NCI-H2107 treated with DMSO at 0.1 percent for 48 hours (cell line): ENCODE measurements around the gene CDH22.

Experiments used
- DNase-seq: peaks from one replicate; lab custom pipeline; 2025; ENCODE audit not compliant: unreplicated experiment; lab: John Stamatoyannopoulos, UW

The CDH22 gene

DNA sequence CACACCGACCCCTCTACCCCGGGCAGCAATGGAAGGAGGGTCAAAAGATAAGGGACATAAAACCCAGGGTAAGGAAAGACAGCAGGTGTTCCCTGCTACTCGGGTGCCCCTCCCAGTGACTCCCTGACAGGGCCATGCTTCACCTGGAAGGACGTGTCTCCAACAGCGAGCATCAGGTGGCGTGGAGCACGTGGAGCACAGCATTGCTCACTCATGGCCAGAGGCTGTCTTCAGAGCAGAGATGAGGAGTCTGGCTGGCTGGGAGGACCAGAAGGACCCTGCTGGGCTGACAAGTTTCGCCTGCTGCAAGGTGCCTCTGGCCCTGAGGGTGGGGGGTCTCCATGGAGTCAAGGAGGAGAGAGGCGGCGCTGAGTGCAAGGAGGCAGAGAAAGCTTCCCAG lies 15.3 kb upstream of the CDH22 start:
- no peak for DNase-seq

- no peak for DNase-seq
These were observed 14.3 kb upstream of the CDH22 start for GRCh38 chr20:46322641-46323040.

- no peak for DNase-seq
These were observed 9.4 kb upstream of the CDH22 start for GRCh38 chr20:46317685-46318177.

DNA sequence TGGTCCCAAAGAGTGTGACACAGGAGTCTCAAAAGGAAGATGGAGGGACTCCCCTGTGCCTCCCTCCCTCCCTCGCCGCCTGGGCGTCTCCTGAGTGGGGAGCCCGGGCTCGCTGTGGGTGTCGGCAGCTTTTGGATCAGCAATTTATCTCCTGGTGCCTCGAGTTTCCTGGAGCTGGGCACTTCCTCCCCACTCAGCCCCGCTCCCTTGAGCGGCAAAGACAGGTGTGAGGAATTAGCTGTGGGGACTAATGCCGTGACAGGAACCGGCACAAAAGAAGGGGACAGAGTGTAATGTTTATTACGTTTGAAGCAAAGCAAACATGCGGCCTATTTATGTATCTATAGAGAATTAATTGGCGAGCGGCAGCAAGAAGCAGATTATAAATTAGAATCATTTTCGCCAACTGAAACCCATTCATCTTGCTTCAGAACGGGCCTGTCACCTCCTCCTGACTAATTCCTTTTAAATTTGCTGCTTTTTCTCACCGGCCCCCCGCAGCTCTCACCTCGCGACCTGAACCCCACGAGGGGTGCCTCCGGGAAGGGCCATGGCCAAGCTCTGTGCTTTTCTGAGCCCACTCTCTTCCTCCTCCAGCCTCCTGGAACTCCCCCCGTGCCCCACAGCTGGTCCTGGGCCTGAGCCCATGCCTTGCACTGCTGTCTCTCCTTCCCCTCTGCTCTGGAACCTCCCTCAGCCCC lies 8.8 kb upstream of the CDH22 start:
- no peak for DNase-seq

GRCh38 chr20:46315311-46315710 lies 7.0 kb upstream of the CDH22 start:
- DNase-seq, result no peak

DNA sequence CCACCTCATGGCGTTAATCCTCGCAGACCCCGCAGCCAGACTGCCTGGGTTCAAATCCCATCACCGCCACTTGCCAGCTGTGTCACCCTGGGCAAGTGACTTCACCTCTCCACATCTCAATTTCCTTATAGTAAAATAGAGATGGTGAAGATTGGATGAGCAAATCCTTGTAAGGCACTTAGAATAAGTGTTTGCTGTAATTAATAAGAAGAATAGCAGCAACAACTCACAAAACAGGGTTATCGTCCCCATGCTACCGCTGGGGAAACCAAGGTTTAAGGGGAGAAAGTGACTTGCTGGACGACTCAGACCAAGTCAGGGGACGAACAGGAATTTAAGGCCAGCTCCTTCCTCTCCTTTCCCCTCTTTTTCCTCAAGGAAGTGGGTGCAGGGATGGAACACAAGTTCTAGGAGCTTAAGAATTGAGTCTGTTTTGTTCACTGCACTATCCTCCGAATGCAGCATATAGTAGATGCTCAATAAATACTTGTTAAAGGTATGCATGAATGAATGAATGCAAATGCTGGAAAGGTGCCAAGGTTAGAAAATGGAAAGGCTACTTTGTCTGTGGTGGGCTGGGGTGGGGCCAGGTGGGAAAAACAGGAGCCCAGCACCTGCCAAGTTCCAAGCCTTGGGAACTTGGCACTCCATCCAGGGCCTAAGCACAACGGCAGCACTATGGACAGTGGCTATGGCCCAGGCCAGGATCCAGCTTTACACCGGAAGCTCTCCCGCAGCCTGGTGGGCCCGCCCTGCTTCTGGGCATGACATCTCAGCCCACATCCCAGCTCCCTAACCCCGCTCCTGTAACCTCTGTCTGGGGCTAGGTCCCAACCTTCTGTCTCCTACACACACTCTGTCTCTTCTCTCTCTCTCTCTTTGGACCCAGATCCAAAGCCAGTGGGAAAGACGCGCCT lies 4.9 kb upstream of the CDH22 start:
- no peak for DNase-seq

DNA sequence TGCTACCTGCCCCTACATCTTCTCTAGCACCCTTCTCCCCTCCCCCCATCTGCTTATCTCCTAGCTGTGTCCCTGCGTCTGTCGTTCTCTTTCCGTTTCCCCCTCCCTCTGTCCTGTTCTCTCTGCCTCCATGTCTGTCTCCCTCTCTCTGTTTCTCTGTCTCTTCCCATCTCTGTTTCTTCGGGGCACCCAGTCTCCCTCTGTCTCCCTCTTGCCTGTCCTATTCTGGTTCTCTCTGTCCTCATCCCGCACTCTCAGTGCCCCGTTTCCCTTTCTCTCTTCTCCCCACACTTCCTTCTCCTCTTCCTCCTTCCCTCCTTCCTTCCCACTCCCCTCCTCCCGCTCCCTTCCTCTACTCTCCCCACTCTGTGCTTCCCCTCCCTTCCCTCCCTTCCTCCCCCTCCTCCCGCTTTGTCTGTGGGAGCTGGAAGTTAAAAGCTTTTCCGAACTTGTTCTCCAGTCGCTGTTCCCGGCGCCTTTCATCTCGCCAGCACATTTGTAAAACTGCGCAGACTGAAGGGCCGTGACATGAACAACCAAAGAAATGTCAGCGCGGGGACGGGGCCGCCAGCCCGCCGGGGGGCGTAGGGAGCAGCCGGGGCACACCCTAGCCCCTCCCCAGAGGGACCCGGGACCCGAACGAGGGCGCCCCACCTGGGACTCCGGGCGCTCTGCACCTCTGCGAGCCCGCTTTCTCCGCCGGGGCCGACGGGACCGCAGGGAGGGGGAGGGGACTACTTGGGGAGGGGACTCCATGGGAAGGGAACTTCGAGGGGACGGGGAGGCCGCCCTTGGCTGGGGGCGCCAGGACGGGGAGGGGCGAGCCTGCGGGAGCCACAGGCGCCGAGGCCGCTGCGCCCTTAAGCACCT lies 4.0 kb upstream of the CDH22 start:
- DNase-seq, result no peak

- no peak for DNase-seq
These were observed 3.4 kb upstream of the CDH22 start for GRCh38 chr20:46311719-46312074.

DNA sequence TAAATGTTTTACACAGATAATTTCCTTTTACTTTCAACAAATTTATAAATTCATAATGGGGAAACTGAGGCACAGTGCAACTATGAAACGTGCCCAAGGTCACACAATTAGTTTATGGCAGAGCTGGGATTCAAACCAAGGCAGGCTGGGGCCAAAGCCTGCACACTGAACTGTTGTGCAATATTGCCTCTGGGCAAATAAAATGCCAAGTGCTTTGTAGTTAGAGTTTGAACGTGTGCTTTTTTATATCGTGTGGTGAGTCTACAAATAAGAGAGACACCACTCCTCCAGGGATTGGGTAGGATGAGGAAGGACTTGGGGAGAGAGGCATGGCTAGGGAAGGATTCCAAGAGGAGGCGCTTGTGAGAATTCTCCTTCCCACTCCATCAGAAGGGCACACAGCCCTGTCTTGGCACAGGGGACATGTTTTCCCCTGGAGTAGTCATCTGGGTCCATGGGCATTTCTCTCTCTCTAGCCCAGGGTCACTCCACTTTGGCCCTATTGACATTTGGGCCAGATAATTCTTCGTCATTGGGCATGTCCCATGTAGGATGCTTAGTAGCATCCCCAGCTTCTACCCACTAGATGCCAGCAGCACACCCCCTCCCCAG lies 2.8 kb upstream of the CDH22 start:
- DNase-seq, result no peak

- no peak for DNase-seq
These were observed 1.6 kb upstream of the CDH22 start for GRCh38 chr20:46309945-46310344.

GRCh38 chr20:46307999-46308257 lies 370 bp downstream of the CDH22 start:
- DNase-seq, result no peak

DNA sequence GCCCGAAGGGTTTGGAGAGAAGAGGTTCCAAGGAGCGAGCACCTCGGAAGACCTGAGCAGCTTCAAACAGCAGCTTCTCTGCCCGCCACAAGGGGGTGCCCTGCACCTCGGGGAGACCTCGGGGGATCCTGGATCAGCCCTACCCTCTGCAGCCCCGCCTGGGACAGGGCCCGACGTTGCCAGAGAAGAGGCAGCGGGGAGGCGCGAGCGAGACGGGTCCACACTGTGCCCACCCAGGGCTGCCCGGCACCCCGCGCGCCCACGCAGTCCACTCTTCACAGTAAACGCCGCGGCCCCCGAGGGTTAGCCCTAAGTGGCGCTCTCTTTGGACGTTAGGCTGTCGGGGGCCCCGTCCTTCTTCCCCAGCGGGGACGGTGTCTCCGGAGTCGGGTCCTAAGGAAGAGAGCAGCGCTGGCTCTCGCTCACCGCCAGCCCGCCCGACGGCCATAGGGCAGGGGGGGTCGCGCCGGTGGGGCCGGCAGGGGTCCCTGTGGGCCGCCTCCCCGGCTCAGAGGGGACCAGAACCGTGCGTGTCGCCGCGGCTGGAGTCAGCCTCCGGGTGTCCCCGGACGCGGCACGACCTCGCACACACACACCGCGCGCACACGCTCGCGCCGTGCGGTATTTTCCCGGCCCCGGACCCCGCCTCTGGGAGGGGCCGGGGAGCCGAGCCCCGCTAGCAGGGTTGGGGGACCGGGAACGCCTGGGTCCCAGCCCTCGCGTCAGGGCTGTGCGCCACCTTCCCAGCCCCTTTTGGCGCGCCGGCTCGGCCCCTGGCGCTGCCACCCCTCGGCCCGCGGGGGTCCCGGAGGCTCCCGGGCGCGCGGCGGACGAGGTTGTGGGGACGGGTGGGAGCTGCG lies 929 bp downstream of the CDH22 start:
- DNase-seq, result peak; percentile 16

GRCh38 chr20:46306743-46307138 lies 1.6 kb downstream of the CDH22 start:
- DNase-seq, result no peak

- DNase-seq, result no peak
These were observed 2.3 kb downstream of the CDH22 start for GRCh38 chr20:46305973-46306360.

GRCh38 chr20:46305331-46305972 lies 2.8 kb downstream of the CDH22 start:
- no peak for DNase-seq

- no peak for DNase-seq
These were observed 3.4 kb downstream of the CDH22 start for GRCh38 chr20:46304852-46305251.

DNA sequence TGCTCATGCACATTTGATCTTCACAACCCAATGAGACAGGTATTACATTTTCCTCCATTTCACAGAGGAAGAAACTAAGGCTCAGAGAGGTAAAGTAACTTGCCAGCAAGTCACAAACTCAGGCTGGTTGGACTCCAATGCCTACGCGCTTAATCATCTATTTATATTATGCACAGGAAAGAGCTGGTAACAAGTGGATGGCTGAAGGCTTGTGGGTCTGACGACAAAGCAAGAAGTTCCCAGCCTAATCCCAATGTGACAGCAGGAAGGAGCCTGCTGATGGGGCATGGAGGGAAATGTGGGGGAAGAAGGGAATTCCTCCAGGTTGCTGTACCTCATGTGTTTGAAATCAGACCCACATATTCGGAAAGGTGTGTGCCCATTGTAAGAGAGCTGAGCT lies 3.9 kb downstream of the CDH22 start:
- DNase-seq, result no peak

- no peak for DNase-seq
These were observed 4.9 kb downstream of the CDH22 start for GRCh38 chr20:46303176-46303956.

GRCh38 chr20:46302106-46302505 lies 6.2 kb downstream of the CDH22 start:
- DNase-seq, result no peak
